Endothelial cell of umbilical vein (primary cell): ENCODE data around the gene WNT9A. TPM values are rescaled to one million over a fixed set of nuclear protein-coding genes. Genes with fewer than 3 reads are reported as not detected.

Experiments used
- BruUV-seq: library from RNA; stranded (reverse); fragments of 400-500 nt; replicated peaks from 2 replicates; lab custom pipeline; 2021; lab: Mats Ljungman, UMichigan
- CTCF ChIA-PET: fragments of 300-600, 350-600 bp; sonication (Branson Sonifier 250); formaldehyde crosslinking; loops from one replicate; lab custom pipeline; 2021; ENCODE audit warnings: antibody characterized with exemption, inconsistent platforms; lab: Charles Lee
- POLR2A ChIA-PET: fragments of 300-600, 350-600 bp; sonication (Branson Sonifier 250); formaldehyde crosslinking; loops from one replicate; lab custom pipeline; 2021; ENCODE audit warnings: antibody characterized with exemption, inconsistent platforms; lab: Charles Lee
- DNase-seq: peaks from one replicate; pipeline ENCODE4 v3.0.0-alpha.2; 2011; ENCODE audit warnings: low read depth, low spot score
- FAIRE-seq: peaks from 2 replicates; lab custom pipeline; 2011; peaks lifted over from hg19 to GRCh38; lab: Jason Lieb, UNC
- H2AFZ ChIP-seq: 2 replicates; pipeline ENCODE4 v1.6.0; 2012; ENCODE audit warnings: low read depth, low read length, control low read depth, inconsistent platforms
- H3K27ac ChIP-seq: 2 replicates; pipeline ENCODE4 v1.5.1; 2011; ENCODE audit warnings: low read depth, mild to moderate bottlenecking, control low read depth, low read length, moderate library complexity; ENCODE audit not compliant: insufficient read depth
- H3K27me3 ChIP-seq, 2 experiments: 2 replicates each; pipeline versions ENCODE4 v1.6.0 to v1.6.1; 2011; ENCODE audit warnings: low read length in 2 of 2, mixed read lengths in 1 of 2; ENCODE audit not compliant: control insufficient read depth in 2 of 2, insufficient read depth in 2 of 2
- H3K36me3 ChIP-seq, 2 experiments: 2 replicates in 1 of 2; 3 replicates in 1 of 2; pipeline ENCODE4 v1.5.1; 2011; ENCODE audit warnings: low read length in 2 of 2, mild to moderate bottlenecking in 1 of 2, moderate library complexity in 1 of 2; ENCODE audit not compliant: control insufficient read depth in 2 of 2, insufficient read depth in 2 of 2; ENCODE audit errors: extremely low read depth in 1 of 2
- H3K4me1 ChIP-seq: 3 replicates; pipeline ENCODE4 v1.5.1; 2011; ENCODE audit warnings: mild to moderate bottlenecking, low read length; ENCODE audit not compliant: control insufficient read depth, insufficient read depth; ENCODE audit errors: extremely low read depth
- H3K4me2 ChIP-seq: 2 replicates; pipeline ENCODE4 v1.6.1; 2011; ENCODE audit warnings: low read length, control low read depth, mixed read lengths; ENCODE audit not compliant: insufficient read depth
- H3K4me3 ChIP-seq, 3 experiments: fragments of 200-600 bp in 1 of 3; sonication (generic), shearing (Covaris generic) in 1 of 3; replicated peaks in 1 of 3; 2 replicates each; pipeline ENCODE4 v1.5.1; 2011 to 2016; ENCODE audit warnings: control low read depth in 3 of 3, low read length in 3 of 3, mild to moderate bottlenecking in 2 of 3, inconsistent platforms in 1 of 3, low read depth in 1 of 3, moderate library complexity in 1 of 3; ENCODE audit not compliant: insufficient read depth in 1 of 3
- H3K79me2 ChIP-seq: 2 replicates; pipeline ENCODE4 v1.6.0; 2012; ENCODE audit warnings: low read length, inconsistent platforms; ENCODE audit not compliant: control insufficient read depth, insufficient read depth
- H3K9ac ChIP-seq: replicated peaks from 2 replicates; pipeline ENCODE3; 2011; ENCODE audit warnings: low read length, control low read depth; ENCODE audit not compliant: insufficient read depth; ENCODE audit errors: extremely low read depth
- H3K9me1 ChIP-seq: replicated peaks from 3 replicates; pipeline ENCODE4 v1.6.0; 2011; ENCODE audit warnings: mild to moderate bottlenecking, low read length; ENCODE audit not compliant: control insufficient read depth, insufficient read depth; ENCODE audit errors: extremely low read depth
- H3K9me3 ChIP-seq: replicated peaks from 2 replicates; pipeline ENCODE4 v1.5.1; 2012; ENCODE audit warnings: low read length, inconsistent platforms; ENCODE audit not compliant: control insufficient read depth, insufficient read depth
- H4K20me1 ChIP-seq: replicated peaks from 2 replicates; pipeline ENCODE3; 2011; ENCODE audit warnings: mild to moderate bottlenecking, low read length; ENCODE audit not compliant: control insufficient read depth, insufficient read depth; ENCODE audit errors: extremely low read depth
- CTCF ChIP-seq, 2 donors: IDR thresholded peaks; 1 replicate in 1 of 2; 2 replicates in 1 of 2; pipeline ENCODE4 v1.5.1; 2011; ENCODE audit warnings: low read length in 2 of 2, mild to moderate bottlenecking in 2 of 2, moderate library complexity in 2 of 2, control low read depth in 1 of 2, inconsistent platforms in 1 of 2, low read depth in 1 of 2; ENCODE audit not compliant: insufficient read depth in 1 of 2; ENCODE audit errors: extremely low read depth in 1 of 2
- EZH2 ChIP-seq: IDR thresholded peaks from 2 replicates; pipeline ENCODE4 v1.6.1; 2012; ENCODE audit warnings: borderline replicate concordance, low read depth, mild to moderate bottlenecking, moderate library complexity, low read length, inconsistent platforms; ENCODE audit not compliant: severe bottlenecking
- FOS ChIP-seq: IDR thresholded peaks from 2 replicates; pipeline ENCODE4 v1.6.1; 2011; ENCODE audit warnings: mild to moderate bottlenecking, low read length, moderate library complexity, borderline replicate concordance; ENCODE audit not compliant: insufficient read depth
- GATA2 ChIP-seq: IDR thresholded peaks from 2 replicates; pipeline ENCODE4 v1.7.0; 2011; ENCODE audit warnings: low read depth, mild to moderate bottlenecking, moderate library complexity, mixed read lengths, low read length; ENCODE audit not compliant: insufficient read length, insufficient read depth
- JUN ChIP-seq: IDR thresholded peaks from 2 replicates; pipeline ENCODE4 v1.6.1; 2011; ENCODE audit warnings: borderline replicate concordance, low read depth; ENCODE audit not compliant: insufficient read length, insufficient read depth
- MAX ChIP-seq: IDR thresholded peaks from 2 replicates; pipeline ENCODE4 v1.6.1; 2011; ENCODE audit not compliant: insufficient read depth, insufficient read length
- MYC ChIP-seq: IDR thresholded peaks from one replicate; pipeline ENCODE4 v1.6.1; 2011; ENCODE audit warnings: mild to moderate bottlenecking, low read depth, low read length
- POLR2A ChIP-seq: IDR thresholded peaks from 2 replicates; pipeline ENCODE4 v1.6.1; 2012; ENCODE audit warnings: low read depth, mild to moderate bottlenecking, control low read depth, low read length
- POLR2AphosphoS5 ChIP-seq: IDR thresholded peaks from 2 replicates; pipeline ENCODE4 v1.6.1; 2012; ENCODE audit warnings: low read depth, mild to moderate bottlenecking, control low read depth, low read length, moderate library complexity; ENCODE audit not compliant: insufficient read depth
- dilution Hi-C: fragments of 300-500 bp; cut with MboI; formaldehyde crosslinking; loops from one replicate; pipeline ENCODE4 v1.15.0; 2019; ENCODE audit warnings: low sequenced_read_pairs; ENCODE audit not compliant: extremely low pct_ligation_motif_present
- intact Hi-C: fragments of 100-400 bp; cut with micrococcal nuclease; formaldehyde crosslinking; loops from one replicate; pipeline ENCODE4 v1.10.0; 2022
- polyA plus RNA-seq, 4 experiments: library from polyadenylated mRNA; depleted of rRNA in 3 of 4; stranded (reverse) in 3 of 4; unstranded in 1 of 4; fragments of >200 nt; gene quantifications; 2 replicates each; pipeline versions ENCODE4 v1.2.1 to v1.2.3, GENCODE V29; 2011 to 2012; ENCODE audit warnings: missing spikeins in 1 of 4
- total RNA-seq: library from RNA; stranded (reverse); gene quantifications from 2 replicates; pipeline ENCODE4 v1.2.3, GENCODE V29; 2021

The WNT9A gene
- total and polyA plus RNA-seq, 2 donors (not counting 3 experiments of a cell fraction or from before 2014, with no cell fraction given) = 5.4 to 6.2 TPM

DNA sequence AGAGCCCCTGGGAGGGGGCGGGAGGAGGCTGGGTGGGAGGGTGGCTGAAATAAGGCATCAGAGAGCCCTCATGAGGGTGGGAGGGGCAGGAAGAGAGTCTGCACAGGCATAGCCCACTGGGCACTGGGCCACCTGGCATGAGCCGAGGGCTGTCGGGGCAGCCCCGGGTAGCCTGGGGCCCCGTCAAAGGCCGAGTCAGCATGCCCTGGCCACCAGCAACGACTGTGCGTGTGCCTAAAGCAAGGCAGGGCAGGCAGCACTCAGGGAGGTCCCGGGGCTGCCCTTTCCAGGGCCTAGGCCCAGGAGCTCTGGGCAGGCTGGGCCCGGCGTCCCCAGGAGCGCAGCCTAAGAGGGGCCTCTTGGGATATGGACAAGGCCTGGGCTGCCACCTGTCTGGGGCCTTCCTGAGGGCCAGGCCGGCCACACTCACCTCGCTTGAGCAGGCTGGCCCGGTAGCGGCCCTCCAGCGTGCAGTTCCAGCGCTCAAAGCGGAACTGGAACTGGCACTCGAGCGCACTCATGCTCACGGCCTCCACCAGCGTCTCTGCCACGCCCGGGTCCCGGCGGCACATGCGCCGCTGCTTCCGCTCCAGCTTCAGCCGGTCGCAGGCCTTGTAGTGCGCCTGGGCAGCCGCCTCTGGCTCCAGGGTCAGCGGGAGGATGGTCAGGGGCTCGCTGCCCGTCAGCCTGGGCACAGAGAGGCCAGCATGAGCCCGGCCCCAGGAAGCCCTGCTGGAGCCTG lies 22.7 kb downstream of the WNT9A start:
- H4K20me1 ChIP-seq = no peaks in the 10 kb centered on the region
- TF ChIP-seq POLR2A = no peak
- no peak for TF ChIP-seq JUN
- TF ChIP-seq EZH2 = no peak
- no peak for TF ChIP-seq POLR2AphosphoS5
- no peak for TF ChIP-seq MAX
- no peak for TF ChIP-seq FOS
- TF ChIP-seq MYC = no peak
- no peak for TF ChIP-seq GATA2
- no peak for TF ChIP-seq CTCF (IDR thresholded peaks at IDR 0.05; ENCODE audit: extremely low read depth in 1 of 2, insufficient read depth in 1 of 2, low read depth in 1 of 2, low read length in 2 of 2)
- H3K27ac ChIP-seq = no peak overlapping the region
- no peak overlapping the region for H2AFZ ChIP-seq
- H3K4me2 ChIP-seq = no peak overlapping the region
- peaks cover 0 to 6% of the 10 kb centered on the region in 2 experiments for H3K36me3 ChIP-seq
- dilution Hi-C loops = no loop called here
- H3K9ac ChIP-seq = no peak overlapping the region
- FAIRE-seq = no peak
- intact Hi-C loops = no loop called here
- CTCF ChIA-PET = no interaction called here
- no peak overlapping the region for H3K4me3 ChIP-seq
- POLR2A ChIA-PET = no interaction called here
- H3K4me1 ChIP-seq = no peaks in the 10 kb centered on the region
- no peaks in the 10 kb centered on the region for H3K27me3 ChIP-seq
- no peaks in the 10 kb centered on the region for H3K79me2 ChIP-seq
- BruUV-seq = no TSS peak
- H3K9me1 ChIP-seq = no peaks in the 10 kb centered on the region
- H3K9me3 ChIP-seq = no peaks in the 10 kb centered on the region
- DNase-seq = no peak
